Ecto neural progenitor cell (in vitro differentiated cells): ENCODE measurements around the gene SPEF2.
"Not testable (repeated sequence)": the region's sequence is repeated elsewhere in the genome, so short reads cannot be mapped to it uniquely, and the experiment has no call there.

ENCODE experiments used
- DNase-seq: peaks from one replicate; pipeline ENCODE4 v3.0.0-alpha.2; 2018; ENCODE audit warnings: low spot score

The SPEF2 gene

GRCh38 chr5:35823347-35824098 is 205.9 kb downstream of the SPEF2 start:
- DNase-seq = no peak

- no peak for DNase-seq
These were observed 208.4 kb downstream of the SPEF2 start for GRCh38 chr5:35826056-35826455.

DNA sequence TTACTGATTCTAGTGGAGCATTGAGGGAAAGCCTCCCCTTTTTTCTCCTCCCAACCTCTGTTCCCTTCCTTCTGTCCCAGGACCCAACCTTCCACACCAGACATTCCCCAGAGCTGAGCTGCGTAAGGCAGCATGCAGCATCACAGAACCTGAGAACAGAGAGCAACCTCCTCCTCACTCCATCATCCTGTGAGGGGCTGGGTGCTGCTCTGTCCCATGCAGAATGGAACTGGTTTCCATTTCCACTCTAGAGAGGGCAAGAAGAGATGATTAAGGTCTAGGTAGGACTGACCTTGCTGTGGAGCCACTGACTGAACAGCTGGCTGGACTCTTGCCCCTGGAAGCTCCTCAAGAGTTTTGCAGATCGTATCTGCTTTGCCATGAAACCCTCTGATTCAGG is 208.9 kb downstream of the SPEF2 start:
- no peak for DNase-seq

GRCh38 chr5:35828082-35828598 is 210.5 kb downstream of the SPEF2 start:
- no peak for DNase-seq

DNA sequence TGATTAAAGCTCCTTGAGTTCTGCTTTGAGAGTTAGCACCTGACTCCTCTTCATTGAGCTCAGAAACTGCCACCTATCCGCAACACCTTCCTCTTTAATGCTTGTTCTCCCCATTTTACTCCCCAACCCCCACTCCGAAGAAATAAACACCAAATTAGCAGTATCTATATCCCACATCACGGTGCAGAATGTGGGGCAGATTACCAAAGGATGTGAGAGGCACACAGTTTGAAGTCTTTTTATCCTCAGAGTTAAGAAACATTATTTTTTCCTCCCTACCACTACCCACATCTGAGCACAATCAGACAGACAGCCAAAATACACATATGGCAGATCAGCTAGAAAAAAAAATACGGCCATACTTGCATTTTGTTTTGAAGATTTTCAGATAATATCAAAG is 212.9 kb downstream of the SPEF2 start:
- no peak for DNase-seq

GRCh38 chr5:35832762-35833161 is 215.1 kb downstream of the SPEF2 start:
- no peak for DNase-seq

DNA sequence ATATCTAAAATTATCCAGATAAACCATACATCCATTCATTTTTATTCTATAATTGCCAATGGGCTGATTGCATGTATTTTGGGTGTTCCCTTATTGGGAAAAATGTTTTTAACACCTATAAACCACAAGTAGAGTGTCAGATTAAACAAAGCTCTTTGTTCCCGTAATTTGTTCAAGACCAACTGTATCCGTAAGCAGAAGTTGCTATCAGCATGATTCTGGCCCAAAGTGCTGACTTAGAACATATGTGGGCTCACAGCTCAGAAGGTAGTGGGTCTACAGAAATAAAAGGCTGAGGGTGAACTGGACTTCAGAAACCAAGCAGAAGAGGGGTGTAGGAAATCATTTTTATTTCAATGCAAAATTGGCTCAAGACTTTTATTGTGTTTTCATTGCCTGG is 215.6 kb downstream of the SPEF2 start:
- no peak for DNase-seq

- DNase-seq = no peak
These were observed 218.4 kb downstream of the SPEF2 start for GRCh38 chr5:35835796-35836742.

GRCh38 chr5:35838370-35839042 is 220.8 kb downstream of the SPEF2 start:
- no peak for DNase-seq

- no peak for DNase-seq
These were observed 225.2 kb downstream of the SPEF2 start for GRCh38 chr5:35842856-35843255.

DNA sequence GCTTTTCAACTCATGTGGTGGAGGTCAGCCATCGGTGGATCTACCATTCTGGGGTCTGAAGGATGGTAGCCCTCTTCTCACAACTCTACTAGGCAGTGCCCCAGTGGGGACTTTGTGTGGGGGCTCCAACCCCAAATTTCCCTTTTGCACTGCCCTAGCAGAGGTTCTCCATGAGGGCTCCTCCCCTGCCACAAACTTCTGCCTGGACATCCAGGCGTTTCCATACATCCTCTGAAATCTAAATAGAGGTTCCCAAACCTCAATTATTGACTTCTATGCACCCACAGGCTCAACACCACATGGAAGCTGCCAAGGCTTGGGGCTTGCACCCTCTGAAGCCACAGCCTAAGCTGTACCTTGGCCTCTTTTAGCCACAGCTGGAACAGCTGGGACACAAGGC is 227.8 kb downstream of the SPEF2 start:
- not testable (repeated sequence) for DNase-seq

DNA sequence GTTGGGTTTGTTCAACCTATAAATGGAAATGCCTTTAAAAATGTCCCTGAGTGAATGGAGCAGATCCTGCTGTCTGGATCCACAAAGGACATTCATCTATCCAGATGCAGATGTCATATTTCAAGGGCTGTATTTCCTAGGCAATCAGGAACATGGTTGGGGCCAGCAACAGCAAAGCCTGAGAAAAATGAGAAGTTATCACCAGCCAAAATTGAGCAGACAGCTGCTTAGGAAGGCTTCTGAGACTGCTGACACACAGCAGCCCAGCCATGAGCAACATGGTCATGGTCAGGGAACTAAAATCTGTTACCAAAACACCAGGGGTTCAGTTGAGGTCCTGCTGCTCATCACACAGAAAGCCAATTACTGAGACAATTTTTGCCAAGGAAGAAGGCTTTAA is 229.8 kb downstream of the SPEF2 start:
- DNase-seq = no peak

DNA sequence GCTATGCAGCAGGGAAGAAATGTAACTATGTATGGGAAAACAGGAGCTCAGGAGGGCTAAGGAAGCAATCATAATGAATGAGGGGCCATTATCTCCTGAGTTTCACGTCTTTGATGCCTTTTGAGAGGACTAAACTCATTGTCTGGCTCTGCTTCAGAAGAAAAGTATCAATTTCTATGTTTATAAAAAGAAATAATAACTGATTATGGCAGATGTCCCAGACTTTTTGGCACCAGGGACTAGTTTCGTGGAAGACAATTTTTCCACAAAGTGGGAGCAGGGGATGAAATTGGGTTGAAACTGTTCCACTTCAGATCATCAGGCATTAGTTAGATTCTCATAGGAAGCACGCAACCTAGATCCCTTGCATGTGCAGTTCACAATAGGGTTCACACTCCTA is 230.3 kb downstream of the SPEF2 start:
- no peak for DNase-seq

DNA sequence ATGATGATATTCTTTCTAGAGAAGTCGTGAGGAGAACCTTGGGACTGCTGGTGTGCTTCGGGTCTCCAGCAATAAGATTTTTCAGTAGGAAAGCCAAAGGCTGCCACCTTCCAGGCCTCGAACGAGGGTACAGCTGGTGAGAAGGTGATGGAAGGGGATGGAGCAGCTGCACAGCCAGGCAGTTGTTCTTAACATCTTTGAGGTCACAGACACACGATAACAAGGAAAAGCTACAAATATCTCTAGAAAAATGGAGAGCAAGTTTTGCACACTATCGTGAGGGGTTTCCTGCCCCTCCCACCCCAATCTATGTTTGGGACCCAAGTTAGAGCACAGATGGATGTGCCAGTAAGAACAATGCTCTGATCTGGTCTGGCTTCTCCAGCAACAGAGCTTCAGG is 232.2 kb downstream of the SPEF2 start:
- no peak for DNase-seq

DNA sequence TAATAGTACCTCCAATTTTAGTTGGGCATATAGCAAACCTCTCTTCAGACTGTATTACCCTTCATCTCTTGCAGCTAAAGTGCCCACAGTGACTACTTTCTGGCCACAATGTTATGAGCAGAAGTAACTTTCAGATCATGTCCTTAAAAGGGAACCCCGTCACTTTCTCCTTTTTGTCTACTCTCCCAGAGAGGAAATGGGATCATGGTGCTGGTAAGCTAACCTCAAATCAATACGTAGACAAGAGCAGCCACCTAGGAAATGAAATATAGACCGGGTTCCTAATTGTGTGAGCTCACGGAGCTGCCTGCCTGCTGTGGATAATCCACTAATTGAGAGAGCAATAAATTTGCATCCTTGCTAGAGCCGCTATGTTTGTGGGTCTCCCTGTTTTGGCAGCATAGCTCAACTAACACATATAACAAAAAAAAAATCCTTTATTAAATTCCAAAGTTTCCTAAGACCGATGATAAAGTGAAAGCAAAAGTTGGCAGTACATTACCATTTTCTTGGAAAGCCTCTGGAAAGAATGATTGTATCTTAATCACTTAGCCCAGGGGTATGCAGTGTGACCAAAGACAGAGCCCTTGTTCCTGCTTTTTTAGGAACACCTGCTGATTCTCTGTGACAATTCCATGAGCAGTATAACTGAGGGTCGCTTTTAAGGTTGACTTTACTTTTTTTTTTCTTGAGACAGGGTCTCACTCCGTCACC is 233.5 kb downstream of the SPEF2 start:
- no peak for DNase-seq

DNA sequence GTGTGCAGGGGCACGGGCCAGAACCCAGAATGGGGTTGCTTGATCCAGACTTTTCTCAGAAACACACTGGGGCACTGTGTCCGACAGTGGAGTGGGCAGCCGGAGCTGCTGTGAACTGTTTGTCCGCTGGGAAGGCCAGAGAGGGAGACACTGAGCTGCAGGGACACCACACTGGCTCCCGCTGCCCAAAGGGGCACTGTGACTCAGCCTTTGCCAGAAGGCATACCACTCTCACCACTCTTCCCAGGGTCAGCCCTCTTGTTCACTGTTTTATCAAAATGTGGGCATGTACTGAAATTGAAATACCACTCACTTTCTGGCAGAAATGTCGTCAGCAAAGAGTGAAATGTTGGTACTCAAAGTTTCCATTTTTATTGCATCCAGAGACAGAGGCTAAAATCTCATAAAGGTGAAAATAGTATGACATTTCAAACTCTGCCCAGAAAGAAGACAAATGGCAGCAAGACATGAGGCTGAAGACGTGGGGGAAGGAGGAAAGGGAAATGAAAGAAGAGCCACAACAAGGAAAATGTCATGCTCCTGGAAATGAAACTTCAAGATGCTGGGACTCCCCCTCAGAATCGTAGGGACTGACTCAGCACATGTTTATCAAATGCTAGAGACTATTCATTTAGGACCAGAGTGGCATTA is 234.5 kb downstream of the SPEF2 start:
- no peak for DNase-seq

GRCh38 chr5:35852773-35853172 is 235.1 kb downstream of the SPEF2 start:
- no peak for DNase-seq

- no peak for DNase-seq
These were observed 236.0 kb downstream of the SPEF2 start for GRCh38 chr5:35853631-35854030.

DNA sequence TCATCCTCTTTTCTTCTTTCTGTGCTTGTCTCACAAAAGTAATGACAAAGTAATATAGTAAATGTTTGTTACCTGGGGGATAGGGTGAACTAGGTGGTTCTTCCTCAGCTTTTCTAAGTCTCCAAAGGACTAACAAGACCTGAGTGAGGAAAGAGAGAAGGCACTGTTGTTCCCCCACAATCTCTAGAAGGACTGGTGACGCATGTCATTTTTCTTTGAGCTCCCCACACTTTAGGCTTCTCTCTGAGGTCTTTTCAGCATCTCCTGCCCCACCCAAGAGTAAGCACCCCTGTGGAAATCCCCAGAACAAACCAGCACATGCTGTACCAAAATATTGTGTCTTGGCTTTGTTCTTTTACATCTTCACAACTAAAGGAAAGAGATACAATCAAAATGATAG is 236.6 kb downstream of the SPEF2 start:
- DNase-seq = no peak

DNA sequence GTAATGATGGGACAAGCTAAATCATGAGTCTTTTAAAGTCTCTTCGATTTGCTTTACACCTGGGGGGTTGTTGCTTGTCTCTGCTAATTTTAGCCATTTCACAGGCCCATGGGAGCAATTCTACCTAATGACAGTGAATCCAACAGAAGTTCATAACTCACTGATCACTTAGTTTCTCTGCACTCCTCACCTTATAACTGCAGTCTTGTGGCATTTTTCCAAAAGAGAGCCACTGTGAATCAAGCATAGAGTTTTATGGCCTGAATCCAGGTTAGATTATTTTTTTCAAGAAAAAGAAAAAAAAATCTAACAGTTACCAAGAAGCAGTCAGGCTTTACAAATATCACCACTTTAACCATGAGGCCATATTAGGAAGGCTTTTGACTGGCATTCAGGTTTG is 237.5 kb downstream of the SPEF2 start:
- DNase-seq = no peak

- not testable (repeated sequence) for DNase-seq
These were observed 238.6 kb downstream of the SPEF2 start for GRCh38 chr5:35856186-35856764.
